ENCODE results near the gene RAVER2.

GRCh38 chr1:64769971-64770370 lies 25.1 kb downstream of the RAVER2 start:
- no peak for TF ChIP-seq POLR2A (IDR thresholded peaks at IDR 0.05)
- TF ChIP-seq, protein P1, sequence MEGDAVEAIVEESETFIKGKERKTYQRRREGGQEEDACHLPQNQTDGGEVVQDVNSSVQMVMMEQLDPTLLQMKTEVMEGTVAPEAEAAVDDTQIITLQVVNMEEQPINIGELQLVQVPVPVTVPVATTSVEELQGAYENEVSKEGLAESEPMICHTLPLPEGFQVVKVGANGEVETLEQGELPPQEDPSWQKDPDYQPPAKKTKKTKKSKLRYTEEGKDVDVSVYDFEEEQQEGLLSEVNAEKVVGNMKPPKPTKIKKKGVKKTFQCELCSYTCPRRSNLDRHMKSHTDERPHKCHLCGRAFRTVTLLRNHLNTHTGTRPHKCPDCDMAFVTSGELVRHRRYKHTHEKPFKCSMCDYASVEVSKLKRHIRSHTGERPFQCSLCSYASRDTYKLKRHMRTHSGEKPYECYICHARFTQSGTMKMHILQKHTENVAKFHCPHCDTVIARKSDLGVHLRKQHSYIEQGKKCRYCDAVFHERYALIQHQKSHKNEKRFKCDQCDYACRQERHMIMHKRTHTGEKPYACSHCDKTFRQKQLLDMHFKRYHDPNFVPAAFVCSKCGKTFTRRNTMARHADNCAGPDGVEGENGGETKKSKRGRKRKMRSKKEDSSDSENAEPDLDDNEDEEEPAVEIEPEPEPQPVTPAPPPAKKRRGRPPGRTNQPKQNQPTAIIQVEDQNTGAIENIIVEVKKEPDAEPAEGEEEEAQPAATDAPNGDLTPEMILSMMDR (IDR thresholded peaks at IDR 0.05), result no peak

Data from testis (tissue), 2 donors.